ENCODE results near the gene NOL9. TPM values are rescaled to one million over a fixed set of nuclear protein-coding genes. Genes with fewer than 3 reads are reported as not detected.

Gene NOL9
- total RNA-seq, 2 experiments from 2014 or later = 39.8 to 43.6 TPM

GRCh38 chr1:6588128-6588892 lies 34.0 kb upstream of the NOL9 start:
- peak overlapping the region; percentile 55 for H3K27ac Mint-ChIP-seq
- CTCF ChIA-PET = interaction anchor here (1.2 kb wide), 1 partner anchor 10 kb away, joined by 3 read pairs; no protein-coding TSS in a partner anchor
- POLR2A ChIA-PET = no interaction called here

DNA sequence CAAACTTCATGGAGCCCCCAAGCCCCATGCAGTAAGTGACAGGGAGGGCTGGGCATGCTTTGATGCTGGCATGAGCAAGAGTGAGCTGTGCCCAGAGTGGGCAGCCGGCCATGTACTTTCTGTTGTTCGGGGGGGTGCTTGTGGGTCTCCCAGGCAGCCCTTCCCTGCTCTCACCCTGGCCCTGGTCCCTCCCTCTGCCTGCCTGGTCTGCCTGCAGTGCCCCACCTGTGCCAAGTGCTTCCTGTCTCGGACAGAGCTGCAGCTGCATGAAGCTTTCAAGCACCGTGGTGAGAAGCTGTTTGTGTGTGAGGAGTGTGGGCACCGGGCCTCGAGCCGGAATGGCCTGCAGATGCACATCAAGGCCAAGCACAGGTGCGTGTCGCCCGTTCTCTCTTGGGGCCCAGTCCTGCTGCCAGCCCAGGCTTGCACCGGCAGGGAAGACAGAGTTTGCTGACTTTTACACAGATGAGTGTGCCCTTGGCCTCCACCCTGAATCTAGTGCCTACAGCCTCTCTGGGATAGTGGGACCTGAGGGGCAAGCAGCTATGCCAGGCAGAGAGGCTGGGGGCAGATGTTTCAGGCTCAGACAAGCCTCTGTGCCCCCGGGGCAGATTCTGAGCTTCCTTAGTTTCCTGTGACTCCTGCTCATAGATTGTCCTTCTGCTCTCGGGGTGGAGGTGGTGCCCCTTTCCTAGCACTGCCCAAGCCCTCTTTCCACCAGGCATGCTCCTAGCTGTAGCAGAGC lies 33.1 kb upstream of the NOL9 start:
- ChIA-PET CTCF (no interaction called here), POLR2A (interaction anchor here (0.9 kb wide), 1 partner anchor 12 kb away, joined by 3 read pairs; no protein-coding TSS in a partner anchor)
- H3K9me3 Mint-ChIP-seq (ENCODE audit: insufficient read depth) = no peaks in the 10 kb centered on the region
- ATAC-seq (no peak), DNase-seq (no peak)
- peak overlapping the region; percentile 57 for H3K27ac Mint-ChIP-seq
- no peak overlapping the region for H3K4me3 Mint-ChIP-seq
- no peaks in the 10 kb centered on the region for H3K27me3 Mint-ChIP-seq (ENCODE audit: low read depth)
- peaks cover 29% of the 10 kb centered on the region for H3K36me3 Mint-ChIP-seq (ENCODE audit: low read depth)
- H3K4me1 Mint-ChIP-seq (ENCODE audit: low read depth) = peaks cover 34% of the 10 kb centered on the region

More at GRCh38 chr1:6588128-6588892, 34.0 kb upstream of the NOL9 start:
- Mint-ChIP-seq H3K9me3 (ENCODE audit: insufficient read depth) (no peaks in the 10 kb centered on the region), H3K27me3 (ENCODE audit: low read depth) (no peaks in the 10 kb centered on the region), H3K36me3 (ENCODE audit: low read depth) (peaks cover 32% of the 10 kb centered on the region), H3K4me1 (ENCODE audit: low read depth) (peaks cover 39% of the 10 kb centered on the region), H3K4me3 (no peak overlapping the region)
- no peak for ATAC-seq
- DNase-seq = no peak

DNA sequence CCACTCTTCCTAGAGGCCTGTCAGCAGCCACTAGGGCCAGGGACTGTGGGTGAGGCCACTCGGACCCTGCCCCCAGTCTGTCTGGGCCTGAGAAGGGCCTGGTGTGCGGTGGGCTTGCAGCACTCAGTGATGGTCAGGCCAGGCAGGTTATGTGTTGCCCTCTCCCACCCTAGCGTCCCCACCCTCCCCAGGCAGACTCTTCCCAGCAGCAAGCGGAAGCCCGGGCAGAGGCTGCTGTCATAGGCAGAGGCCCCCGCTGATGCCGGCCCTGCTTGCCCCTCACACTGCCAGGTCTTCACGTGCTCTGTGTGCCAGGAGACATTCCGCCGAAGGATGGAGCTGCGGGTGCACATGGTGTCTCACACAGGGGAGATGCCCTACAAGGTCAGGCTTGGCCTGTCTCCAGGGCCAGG lies 32.1 kb upstream of the NOL9 start:
- Mint-ChIP-seq H3K9me3 (ENCODE audit: insufficient read depth) (no peaks in the 10 kb centered on the region), H3K4me3 (no peak overlapping the region), H3K36me3 (ENCODE audit: low read depth) (peaks cover 33% of the 10 kb centered on the region), H3K4me1 (ENCODE audit: low read depth) (peaks cover 34% of the 10 kb centered on the region), H3K27ac (no peak overlapping the region), H3K27me3 (ENCODE audit: low read depth) (no peaks in the 10 kb centered on the region)
- POLR2A ChIA-PET = no interaction called here
- ATAC-seq = no peak
- CTCF ChIA-PET = no interaction called here
- no peak for DNase-seq

- DNase-seq (no peak), ATAC-seq (no peak)
- CTCF ChIA-PET = no interaction called here
- Mint-ChIP-seq H3K27ac (no peak overlapping the region), H3K4me1 (ENCODE audit: low read depth) (peaks cover 34% of the 10 kb centered on the region), H3K27me3 (ENCODE audit: low read depth) (no peaks in the 10 kb centered on the region), H3K9me3 (ENCODE audit: insufficient read depth) (no peaks in the 10 kb centered on the region), H3K4me3 (no peak overlapping the region), H3K36me3 (ENCODE audit: low read depth) (peaks cover 33% of the 10 kb centered on the region)
- POLR2A ChIA-PET = no interaction called here
These were observed 31.5 kb upstream of the NOL9 start for GRCh38 chr1:6585841-6586240.

GRCh38 chr1:6585081-6585722 lies 30.9 kb upstream of the NOL9 start:
- Mint-ChIP-seq H3K4me1 (ENCODE audit: low read depth) (peaks cover 35% of the 10 kb centered on the region), H3K36me3 (ENCODE audit: low read depth) (peaks cover 28% of the 10 kb centered on the region), H3K9me3 (ENCODE audit: insufficient read depth) (no peaks in the 10 kb centered on the region), H3K4me3 (no peak overlapping the region), H3K27ac (no peak overlapping the region), H3K27me3 (ENCODE audit: low read depth) (no peaks in the 10 kb centered on the region)
- ChIA-PET POLR2A (no interaction called here), CTCF (no interaction called here)
- ATAC-seq = no peak
- no peak for DNase-seq

GRCh38 chr1:6584126-6585080 lies 30.1 kb upstream of the NOL9 start:
- ChIA-PET CTCF (interaction anchor here (5.7 kb wide), 1 partner anchor 31 kb away, joined by 32 read pairs; the partner anchor contains the start of genes NOL9 and TAS1R1), POLR2A (no interaction called here)
- Mint-ChIP-seq H3K36me3 (ENCODE audit: low read depth) (peaks cover 22% of the 10 kb centered on the region), H3K4me3 (no peak overlapping the region), H3K4me1 (ENCODE audit: low read depth) (peaks cover 40% of the 10 kb centered on the region), H3K9me3 (ENCODE audit: insufficient read depth) (no peaks in the 10 kb centered on the region), H3K27ac (peak overlapping the region; percentile 32), H3K27me3 (ENCODE audit: low read depth) (no peaks in the 10 kb centered on the region)
- ATAC-seq (no peak), DNase-seq (no peak)

DNA sequence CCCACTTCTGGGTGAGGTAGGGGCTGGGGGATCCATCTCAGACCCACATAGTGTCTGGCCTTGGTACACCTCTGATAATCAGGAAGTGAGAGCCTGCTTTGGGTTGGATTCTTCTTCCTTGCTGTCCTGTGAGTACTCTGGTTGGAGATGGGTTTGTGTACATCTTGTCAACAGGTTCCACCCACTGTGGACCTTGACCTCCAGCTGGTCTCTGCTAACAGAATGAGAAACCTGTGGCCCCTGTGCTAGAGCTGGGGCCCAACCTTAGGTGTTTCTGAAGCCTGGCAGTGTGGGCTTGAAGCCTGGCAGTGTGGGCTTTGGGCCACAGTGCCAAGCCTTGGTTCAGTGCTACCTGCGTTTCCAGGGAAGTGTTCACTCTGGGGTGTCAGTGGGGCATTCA lies 28.1 kb upstream of the NOL9 start:
- Mint-ChIP-seq H3K4me3 (no peak overlapping the region), H3K27me3 (ENCODE audit: low read depth) (no peaks in the 10 kb centered on the region), H3K36me3 (ENCODE audit: low read depth) (peaks cover 9% of the 10 kb centered on the region), H3K9me3 (ENCODE audit: insufficient read depth) (no peaks in the 10 kb centered on the region), H3K4me1 (ENCODE audit: low read depth) (peaks cover 40% of the 10 kb centered on the region), H3K27ac (peak overlapping the region; percentile 39)
- no peak for ATAC-seq
- DNase-seq = no peak
- ChIA-PET CTCF (interaction anchor here (1.2 to 5.7 kb wide), 2 partner anchors 22 to 28 kb away, joined by 3 to 32 read pairs; partner anchors contain the start of genes NOL9 and TAS1R1), POLR2A (interaction anchor here (0.6 to 5.9 kb wide), 3 partner anchors 18 to 162 kb away, joined by 3 to 32 read pairs (median 3); partner anchors contain the start of genes HES2 and KLHL21)

GRCh38 chr1:6581561-6582305 lies 27.4 kb upstream of the NOL9 start:
- H3K9me3 Mint-ChIP-seq (ENCODE audit: insufficient read depth) = no peaks in the 10 kb centered on the region
- POLR2A ChIA-PET = interaction anchor here (0.6 to 5.9 kb wide), 3 partner anchors 19 to 46 kb away, joined by 3 to 32 read pairs (median 3); partner anchors contain the start of gene KLHL21
- DNase-seq = no peak
- peaks cover 8% of the 10 kb centered on the region for H3K36me3 Mint-ChIP-seq (ENCODE audit: low read depth)
- H3K4me1 Mint-ChIP-seq (ENCODE audit: low read depth) = peaks cover 37% of the 10 kb centered on the region
- CTCF ChIA-PET = interaction anchor here (0.7 to 5.7 kb wide), 3 partner anchors 23 to 36 kb away, joined by 3 to 32 read pairs (median 3); partner anchors contain the start of genes NOL9 and TAS1R1
- H3K27ac Mint-ChIP-seq = peak overlapping the region; percentile 99
- peak overlapping the region; percentile 34 for H3K4me3 Mint-ChIP-seq
- H3K27me3 Mint-ChIP-seq (ENCODE audit: low read depth) = no peaks in the 10 kb centered on the region
- ATAC-seq = no peak

DNA sequence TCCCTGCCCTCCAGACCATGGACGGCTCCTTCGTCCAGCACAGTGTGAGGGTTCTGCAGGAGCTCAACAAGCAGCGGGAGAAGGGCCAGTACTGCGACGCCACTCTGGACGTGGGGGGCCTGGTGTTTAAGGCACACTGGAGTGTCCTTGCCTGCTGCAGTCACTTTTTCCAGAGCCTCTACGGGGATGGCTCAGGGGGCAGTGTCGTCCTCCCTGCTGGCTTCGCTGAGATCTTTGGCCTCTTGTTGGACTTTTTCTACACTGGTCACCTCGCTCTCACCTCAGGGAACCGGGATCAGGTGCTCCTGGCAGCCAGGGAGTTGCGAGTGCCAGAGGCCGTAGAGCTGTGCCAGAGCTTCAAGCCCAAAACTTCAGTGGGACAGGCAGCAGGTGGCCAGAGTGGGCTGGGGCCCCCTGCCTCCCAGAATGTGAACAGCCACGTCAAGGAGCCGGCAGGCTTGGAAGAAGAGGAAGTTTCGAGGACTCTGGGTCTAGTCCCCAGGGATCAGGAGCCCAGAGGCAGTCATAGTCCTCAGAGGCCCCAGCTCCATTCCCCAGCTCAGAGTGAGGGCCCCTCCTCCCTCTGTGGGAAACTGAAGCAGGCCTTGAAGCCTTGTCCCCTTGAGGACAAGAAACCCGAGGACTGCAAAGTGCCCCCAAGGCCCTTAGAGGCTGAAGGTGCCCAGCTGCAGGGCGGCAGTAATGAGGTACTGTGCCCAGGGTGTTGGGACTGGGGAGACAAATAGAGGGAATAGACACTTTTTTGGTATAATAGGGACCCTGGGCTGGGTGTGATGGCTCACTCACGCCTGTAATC lies 26.5 kb upstream of the NOL9 start:
- POLR2A ChIA-PET = interaction anchor here (0.5 to 5.9 kb wide), 6 partner anchors 9 to 475 kb away, joined by 3 to 32 read pairs (median 5); partner anchors contain the start of genes KLHL21, NOL9 and TAS1R1
- Mint-ChIP-seq H3K27ac (peak overlapping the region; percentile 99), H3K36me3 (ENCODE audit: low read depth) (peaks cover 8% of the 10 kb centered on the region), H3K27me3 (ENCODE audit: low read depth) (no peaks in the 10 kb centered on the region), H3K9me3 (ENCODE audit: insufficient read depth) (no peaks in the 10 kb centered on the region), H3K4me3 (peak overlapping the region; percentile 97), H3K4me1 (ENCODE audit: low read depth) (peaks cover 37% of the 10 kb centered on the region)
- no peak for ATAC-seq
- CTCF ChIA-PET = interaction anchor here (0.7 to 5.7 kb wide), 7 partner anchors 9 to 91 kb away, joined by 3 to 32 read pairs (median 4); partner anchors contain the start of genes NOL9 and TAS1R1
- no peak for DNase-seq

Data from activated CD8-positive, alpha-beta T cell treated with anti-CD3 and anti-CD28 coated beads, Interleukin-2, amount 10 ng/mL, durations not matched to agents 7 days and 5 days (primary cell).